Erythroblast (primary cell): ENCODE results near the gene DBT.

Experiments
- GATA1 ChIP-seq: IDR thresholded peaks from 2 replicates; pipeline ENCODE4 v1.6.1; 2011; ENCODE audit warnings: low read depth, mild to moderate bottlenecking, control low read depth, low read length, moderate library complexity
- POLR2A ChIP-seq: IDR thresholded peaks from 2 replicates; pipeline ENCODE4 v1.6.1; 2011; ENCODE audit warnings: mild to moderate bottlenecking, low read length

DNA sequence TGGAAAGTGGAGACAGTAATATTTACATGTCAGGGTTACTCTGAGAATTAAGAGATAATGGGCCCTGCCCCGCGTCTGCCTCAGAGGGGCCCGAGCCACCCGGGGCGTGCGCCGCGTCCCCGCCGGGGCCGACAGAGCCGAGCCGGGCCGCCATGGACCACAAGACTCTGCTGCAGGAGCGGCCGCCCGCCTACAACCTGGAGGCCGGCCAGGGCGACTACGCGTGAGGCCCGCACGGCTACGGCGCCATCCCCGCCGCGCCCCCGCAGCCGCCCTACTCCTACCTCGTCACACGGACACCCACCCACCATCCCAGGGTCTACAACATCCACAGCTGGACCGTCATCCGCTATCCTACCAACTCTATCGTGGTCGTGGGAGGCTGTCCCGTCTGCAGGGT lies 36.5 kb downstream of the DBT start:
- no peak for TF ChIP-seq POLR2A
- no peak for TF ChIP-seq GATA1
